ENCODE results near the gene ASTE1.
"Not testable (repeated sequence)": the region's sequence is repeated elsewhere in the genome, so short reads cannot be mapped to it uniquely, and the experiment has no call there.

ASTE1 gene

DNA sequence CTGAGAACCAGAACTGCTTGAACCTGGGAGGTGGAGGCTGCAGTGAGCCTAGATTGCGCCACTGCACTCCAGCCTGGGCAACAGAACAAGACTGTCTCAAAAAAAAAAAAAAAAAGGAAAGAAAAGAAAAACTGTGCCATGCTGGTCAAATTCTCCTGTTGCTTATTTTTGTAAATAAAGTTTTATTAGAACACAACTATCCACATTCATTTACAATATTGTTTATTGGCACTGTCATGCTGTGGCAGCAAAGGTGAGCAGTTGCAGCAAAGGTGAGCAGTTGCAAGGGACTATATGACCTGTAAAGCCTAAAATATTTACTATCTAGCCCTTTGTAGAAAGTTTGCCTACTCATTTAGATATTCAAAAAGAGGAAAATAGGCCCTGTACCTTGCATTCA, 18.3 kb downstream of the ASTE1 start:
- DNase-seq (ENCODE audit: low read depth), result no peak

DNA sequence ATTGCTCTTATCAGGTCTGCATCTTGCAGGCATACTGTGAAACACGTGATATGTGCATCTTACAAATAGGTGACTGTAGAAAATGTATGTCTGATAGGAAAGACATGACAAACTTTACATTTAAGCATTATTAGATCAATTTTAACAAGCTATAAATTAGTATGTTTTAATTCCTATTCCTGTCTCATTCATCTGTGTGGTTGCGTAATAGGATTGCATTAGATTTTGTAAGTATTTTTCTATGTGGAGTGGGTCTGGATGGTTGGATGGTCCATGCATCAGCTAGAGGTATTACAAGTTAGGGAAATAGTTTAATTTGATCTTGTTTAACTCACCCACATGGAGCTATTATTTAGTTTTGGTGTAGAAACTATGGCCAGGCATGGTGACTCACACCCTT, 18.8 kb downstream of the ASTE1 start:
- no peak for DNase-seq (ENCODE audit: low read depth)

DNA sequence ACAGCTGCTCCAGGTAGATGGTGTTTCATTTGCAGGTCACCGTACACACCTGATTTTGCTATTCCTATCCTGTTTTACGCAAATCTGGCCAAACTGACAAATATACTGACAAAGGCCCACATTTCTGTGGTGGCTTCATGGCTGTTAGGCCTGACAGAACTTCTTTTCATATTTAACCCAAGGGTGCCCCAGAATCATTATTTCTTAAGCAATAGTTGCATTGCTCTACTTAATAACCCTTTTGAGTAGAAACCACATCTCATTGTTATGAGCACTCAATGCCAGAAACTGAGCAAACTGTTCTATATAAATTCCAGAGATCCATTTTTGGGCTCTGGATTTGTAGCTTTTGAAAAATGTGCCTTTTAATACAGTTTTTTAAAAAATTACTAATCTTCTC, 19.4 kb downstream of the ASTE1 start:
- no peak for DNase-seq (ENCODE audit: low read depth)

DNA sequence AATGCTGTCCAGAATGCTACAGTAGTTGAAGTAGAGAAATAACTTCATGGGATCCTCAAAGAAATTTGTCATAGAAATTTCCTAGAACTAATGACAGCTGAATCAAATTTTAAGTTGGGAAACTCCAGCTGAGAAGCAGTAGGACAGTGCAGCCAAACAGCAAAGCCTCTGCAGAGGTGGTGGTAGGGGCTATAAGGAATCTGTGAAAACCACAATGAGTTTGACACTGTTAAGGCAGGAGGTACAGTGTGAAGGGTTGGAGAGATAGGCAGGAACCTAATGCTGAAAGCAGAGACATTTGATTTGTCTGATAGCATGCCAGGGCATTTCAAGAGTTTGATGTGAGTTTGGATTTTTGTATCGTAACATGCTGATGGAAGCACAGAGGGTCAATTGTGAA, 22.0 kb downstream of the ASTE1 start:
- no peak for DNase-seq (ENCODE audit: low read depth)

DNA sequence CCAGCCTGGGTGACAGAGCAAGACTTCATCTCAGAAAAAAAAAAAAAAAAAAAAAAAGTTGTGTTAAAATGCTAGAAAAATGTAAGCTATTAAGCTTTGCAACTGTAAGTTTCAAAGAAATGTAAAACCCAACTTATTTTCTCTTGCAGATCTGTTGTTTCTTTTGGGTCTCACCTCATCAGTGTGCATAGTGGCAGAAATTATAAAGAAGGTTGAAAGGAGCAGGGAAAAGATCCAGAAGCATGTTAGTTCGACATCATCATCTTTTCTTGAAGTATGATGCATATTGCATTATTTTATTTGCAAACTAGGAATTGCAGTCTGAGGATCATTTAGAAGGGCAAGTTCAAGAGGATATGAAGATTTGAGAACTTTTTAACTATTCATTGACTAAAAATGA, 25.6 kb downstream of the ASTE1 start:
- DNase-seq (ENCODE audit: low read depth), result no peak

DNA sequence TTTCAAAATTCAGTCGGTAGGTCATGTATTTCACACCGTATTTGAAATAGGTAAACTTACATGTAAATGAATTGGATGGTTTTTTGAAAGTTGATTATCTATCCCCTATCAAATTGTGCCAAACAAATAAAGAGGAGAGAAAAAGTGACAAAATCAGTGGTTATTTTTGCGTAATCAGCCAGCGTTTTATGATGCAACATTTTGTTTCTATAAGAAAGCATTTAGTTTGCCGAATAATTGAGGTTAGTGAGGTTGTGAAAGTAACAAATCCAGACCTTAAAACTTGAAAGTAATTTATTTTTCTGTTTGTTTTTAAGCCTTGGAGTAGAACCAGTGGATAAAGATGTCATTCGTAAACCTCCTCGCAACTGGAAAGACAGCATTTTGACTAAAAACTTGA, 29.3 kb downstream of the ASTE1 start:
- DNase-seq (ENCODE audit: low read depth), result no peak

DNA sequence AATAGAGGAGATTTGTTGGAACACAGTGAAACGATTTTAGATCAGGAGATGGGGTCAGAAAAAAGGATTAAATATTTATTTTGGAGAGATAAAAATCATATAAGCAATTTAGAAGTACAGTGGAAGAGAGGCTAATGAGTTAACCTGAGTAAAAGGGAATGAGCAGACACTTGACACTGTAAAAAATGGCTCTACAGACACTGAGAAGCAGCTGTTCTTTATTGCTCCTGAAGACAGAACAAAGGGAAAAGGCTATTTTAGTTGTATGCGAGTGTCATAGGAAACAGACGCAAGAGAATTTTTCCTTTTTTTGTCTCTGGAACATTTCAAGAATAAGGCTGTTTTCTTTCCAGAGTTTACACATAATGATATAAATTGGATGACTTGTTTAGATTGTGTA, 34.3 kb downstream of the ASTE1 start:
- no peak for DNase-seq (ENCODE audit: low read depth)

DNA sequence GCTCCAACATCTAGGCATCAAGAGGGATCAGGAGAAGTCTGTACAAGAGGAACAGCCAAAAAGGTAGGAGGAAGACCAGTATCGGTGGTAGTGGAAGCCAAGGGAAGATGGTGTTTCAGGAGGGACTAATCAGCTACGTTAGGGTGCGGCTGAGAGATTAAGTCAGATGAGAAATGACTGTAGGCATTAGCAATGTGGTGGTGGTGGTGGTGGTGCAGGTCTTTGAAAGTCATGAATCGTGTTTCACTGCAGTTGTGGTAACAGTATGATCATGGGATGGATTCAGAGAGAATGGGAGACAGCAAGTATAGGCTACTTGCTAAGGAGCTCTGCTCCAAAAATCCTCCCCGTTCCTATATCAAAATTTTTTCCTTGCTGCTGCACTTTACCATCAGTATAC, 35.5 kb downstream of the ASTE1 start:
- DNase-seq (ENCODE audit: low read depth), result no peak

DNA sequence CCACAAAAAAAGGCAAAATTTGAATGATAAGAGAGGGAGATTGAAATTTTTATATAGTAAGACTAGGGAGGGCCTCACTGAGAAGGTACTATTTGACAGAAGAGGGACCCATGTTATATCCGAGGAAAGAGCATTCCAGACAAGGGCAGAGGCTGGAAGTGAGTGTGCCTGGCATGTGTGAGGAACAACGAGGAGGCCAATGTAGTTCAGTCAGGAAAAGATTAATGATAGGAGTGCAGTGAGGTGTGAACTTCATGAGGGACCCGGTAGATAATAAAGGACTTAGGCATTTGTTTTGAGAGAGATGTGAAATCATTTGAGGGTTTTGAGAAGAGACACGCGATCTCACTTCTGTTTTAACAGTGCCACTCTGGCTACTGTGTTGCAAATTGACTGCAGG, 36.3 kb downstream of the ASTE1 start:
- DNase-seq (ENCODE audit: low read depth), result no peak

DNA sequence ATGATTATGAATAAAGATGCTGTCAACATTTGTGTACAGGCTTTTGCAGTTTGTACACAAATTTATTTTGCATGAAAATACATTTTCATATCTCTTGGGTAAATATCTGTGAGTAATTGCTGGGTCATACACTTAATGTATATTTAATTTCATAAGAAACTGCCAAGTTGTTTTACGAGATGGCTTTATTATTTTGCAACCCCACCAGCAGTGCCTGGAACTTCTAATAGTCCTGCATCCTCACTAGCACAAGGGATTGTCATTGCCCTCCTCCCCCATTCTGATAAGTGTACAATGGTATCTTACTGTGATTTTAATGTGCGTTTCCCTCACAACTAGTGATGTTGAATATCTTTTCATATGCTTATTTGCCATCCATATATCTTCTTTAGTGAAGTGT, 45.2 kb downstream of the ASTE1 start:
- DNase-seq (ENCODE audit: low read depth), result no peak

DNA sequence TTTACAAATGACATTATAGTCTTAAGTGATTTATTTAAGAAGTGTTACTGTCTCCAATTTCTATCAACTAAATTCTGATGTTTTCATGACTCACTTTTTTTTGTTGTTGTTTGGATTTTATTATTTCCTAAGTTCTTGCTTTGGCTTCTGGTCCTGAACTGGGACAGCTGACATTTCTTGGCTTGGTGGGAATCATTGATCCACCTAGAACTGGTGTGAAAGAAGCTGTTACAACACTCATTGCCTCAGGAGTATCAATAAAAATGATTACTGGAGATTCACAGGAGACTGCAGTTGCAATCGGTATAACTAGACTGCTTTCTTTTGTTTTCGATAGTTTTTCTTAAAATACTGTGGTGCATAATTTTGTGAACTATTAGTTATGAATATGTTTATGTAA, 47.5 kb downstream of the ASTE1 start:
- DNase-seq (ENCODE audit: low read depth), result no peak

DNA sequence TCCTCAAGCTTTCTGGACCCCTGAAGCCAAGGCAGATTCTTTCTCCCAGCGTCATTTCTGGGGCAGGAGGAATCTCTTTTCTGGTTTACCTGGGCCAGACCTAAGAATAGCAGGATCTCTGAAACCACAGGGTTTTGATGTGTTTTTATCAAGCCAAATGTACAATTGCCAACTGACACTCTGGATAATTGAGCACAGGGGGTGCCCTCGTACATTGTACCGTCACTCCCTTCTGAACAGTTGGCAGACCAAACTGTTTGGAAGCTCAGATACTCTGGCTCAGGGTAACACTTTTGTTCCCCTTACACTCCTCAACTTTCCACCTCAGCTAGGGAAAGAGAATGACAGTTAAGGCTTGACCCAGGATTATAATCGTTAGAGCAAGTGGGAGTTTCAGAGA, 49.9 kb downstream of the ASTE1 start:
- no peak for DNase-seq (ENCODE audit: low read depth)

DNA sequence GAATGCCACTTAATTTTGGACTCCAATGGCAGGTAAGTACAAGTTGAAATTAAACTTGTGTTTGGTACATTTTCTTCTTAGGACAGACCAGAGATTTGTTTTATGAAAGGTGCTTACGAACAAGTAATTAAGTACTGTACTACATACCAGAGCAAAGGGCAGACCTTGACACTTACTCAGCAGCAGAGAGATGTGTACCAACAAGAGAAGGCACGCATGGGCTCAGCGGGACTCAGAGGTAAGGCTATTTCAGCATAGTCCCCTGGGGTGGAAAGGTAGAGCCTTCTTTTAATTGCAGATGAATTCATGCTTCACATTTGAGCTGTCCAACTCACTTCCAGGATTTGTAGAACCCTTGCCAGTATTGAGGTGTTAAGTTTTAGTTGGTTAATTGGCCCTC, 51.4 kb downstream of the ASTE1 start:
- no peak for DNase-seq (ENCODE audit: low read depth)

DNA sequence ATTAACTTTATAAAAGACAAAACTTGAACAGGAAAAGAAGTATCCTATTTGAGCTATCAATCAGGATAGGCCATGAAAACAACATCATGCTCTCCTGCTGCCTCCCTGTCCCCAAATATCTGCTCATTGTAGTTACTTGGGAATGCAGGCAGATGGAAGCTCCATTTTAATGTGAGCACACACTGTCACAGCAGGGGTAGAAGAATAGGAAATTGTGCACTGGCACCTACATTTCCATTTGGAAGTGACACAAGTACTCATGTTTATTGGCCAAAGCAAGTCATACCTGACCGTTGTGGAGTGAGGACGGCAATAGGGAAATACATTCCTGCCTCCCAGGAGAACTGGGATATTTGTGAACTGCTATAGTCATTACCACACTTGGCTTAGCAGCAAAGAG, 52.4 kb downstream of the ASTE1 start:
- DNase-seq (ENCODE audit: low read depth), result no peak

DNA sequence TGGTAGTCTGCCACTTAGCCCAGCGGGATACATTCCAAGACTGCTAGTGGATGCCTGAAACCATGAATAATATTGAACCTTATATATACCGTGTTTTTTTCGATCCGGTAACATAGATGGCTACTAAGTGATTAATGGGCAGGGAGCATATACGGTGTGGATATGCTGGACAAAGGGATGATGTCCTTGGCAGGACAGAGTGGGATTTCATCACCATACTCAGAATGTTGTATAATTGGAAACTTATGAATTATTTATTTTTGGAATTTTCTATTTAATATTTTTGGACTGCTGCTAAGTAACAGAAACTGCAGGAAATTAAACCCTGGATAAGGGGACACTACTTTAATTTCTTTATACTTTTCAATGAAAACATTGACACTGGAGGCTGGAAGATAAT, 53.2 kb downstream of the ASTE1 start:
- DNase-seq (ENCODE audit: low read depth), result no peak

DNA sequence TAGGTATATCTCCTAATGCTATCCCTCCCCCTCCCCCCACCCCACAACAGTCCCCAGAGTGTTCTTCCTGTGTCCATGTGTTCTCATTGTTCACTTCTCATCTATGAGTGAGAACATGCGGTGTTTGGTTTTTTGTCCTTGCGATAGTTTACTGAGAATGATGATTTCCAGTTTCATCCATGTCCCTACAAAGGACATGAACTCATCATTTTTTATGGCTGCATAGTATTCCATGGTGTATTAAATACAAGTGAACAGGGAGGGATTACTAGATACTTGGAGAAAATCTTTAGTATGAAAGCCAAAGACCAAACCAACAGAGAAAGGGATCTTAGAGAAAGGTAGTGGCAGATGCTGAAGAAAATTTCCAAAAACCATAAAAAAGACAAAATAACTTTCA, 54.0 kb downstream of the ASTE1 start:
- not testable (repeated sequence) for DNase-seq (ENCODE audit: low read depth)

DNA sequence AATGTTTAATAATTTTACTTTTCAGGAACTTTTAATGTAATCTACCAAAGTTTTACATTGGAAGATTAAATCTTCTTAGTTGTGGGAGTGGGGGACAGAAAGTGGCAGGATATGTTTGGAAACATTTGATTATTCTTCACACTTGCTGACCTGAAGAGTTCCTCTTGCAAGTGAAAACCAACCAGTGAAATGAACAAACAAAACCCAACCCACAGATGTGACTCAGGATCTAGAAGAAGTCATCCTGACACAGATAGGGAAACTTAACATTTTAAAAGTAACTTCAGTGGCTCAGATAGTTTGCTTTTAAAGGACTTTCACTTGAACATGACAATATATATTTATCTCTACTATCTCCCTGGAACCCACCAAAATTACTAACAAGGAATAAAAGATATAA, 55.4 kb downstream of the ASTE1 start:
- DNase-seq (ENCODE audit: low read depth), result no peak

DNA sequence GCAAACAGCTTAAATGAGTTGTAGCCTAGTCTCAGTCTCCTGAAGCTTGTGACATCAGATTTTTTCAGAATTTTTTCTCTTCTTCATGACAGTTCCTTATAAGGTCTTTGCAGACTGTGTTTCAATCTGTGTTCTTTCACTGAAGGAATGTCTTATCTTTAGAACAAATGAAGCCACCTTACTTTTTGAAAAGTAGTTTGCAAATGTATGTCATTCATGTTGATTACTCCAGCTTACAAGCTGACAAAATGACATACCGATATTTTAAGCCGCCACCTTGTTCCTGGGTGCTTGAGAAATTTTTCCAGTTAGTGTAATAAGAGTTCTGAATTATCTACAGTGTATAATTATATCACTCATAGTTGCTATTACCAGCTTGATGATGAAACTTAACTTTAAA, 57.0 kb downstream of the ASTE1 start:
- no peak for DNase-seq (ENCODE audit: low read depth)

DNA sequence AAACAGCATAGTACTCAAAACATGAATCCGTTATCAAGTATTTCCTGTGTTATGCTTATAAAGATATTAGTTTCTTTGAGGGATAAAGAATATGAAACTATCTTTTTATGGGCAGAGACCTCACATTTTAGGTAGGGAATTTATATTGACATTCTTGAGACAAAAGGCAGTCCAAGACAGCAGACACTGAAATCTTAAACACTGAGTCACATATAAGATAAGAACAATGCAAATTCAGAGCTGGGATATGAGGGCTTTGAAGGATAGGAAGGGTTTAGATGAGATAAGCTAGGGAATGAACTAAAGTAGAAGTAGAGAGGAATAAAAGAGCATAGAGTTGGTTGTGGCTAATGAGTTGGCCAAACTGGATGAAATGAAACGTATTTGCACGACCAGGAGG, 58.4 kb downstream of the ASTE1 start:
- DNase-seq (ENCODE audit: low read depth), result no peak

DNA sequence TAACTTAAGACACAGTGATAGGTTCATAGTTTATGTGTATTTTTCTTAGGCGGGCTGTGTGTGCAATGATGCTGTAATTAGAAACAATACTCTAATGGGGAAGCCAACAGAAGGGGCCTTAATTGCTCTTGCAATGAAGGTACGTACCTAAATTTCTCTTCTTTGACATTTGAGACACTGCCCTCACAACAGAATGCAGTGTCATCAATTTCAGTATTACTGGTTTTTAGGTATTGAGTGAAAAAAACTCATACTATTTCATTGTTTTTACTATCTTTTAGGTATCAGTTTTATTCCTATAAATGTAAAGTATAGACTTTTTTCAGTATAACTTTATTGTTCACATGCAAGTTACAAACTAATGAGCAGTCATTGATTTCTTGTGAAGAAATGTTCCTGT, 59.3 kb downstream of the ASTE1 start:
- DNase-seq (ENCODE audit: low read depth), result no peak

DNA sequence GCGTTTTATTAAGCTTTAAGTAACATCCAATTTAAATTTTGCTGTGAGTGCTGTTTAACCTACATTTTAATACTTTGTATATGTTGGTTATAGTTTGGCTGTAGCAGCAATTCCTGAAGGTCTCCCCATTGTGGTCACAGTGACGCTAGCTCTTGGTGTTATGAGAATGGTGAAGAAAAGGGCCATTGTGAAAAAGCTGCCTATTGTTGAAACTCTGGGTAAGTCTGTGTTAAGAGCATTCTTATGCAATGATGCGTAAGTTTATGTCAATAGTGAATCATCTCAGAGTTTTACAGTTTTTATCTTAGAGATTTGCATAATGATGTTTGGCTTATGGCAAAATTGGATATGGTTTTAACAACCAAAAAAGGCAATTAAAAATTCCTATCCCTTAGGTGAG, 62.7 kb downstream of the ASTE1 start:
- no peak for DNase-seq (ENCODE audit: low read depth)
